Activated CD4-positive, alpha-beta T cell treated with anti-CD3 and anti-CD28 coated beads, Interleukin-2, amount 50 U/mL, for 16 hours (primary cell): ENCODE results near the gene NOTO.
A peak's percentile ranks its signal among the peaks of the same experiment; 100 is the strongest.

ENCODE experiments used
- DNase-seq: peaks from one replicate; pipeline ENCODE4 v3.0.0-alpha.2; 2020

Gene NOTO

DNA sequence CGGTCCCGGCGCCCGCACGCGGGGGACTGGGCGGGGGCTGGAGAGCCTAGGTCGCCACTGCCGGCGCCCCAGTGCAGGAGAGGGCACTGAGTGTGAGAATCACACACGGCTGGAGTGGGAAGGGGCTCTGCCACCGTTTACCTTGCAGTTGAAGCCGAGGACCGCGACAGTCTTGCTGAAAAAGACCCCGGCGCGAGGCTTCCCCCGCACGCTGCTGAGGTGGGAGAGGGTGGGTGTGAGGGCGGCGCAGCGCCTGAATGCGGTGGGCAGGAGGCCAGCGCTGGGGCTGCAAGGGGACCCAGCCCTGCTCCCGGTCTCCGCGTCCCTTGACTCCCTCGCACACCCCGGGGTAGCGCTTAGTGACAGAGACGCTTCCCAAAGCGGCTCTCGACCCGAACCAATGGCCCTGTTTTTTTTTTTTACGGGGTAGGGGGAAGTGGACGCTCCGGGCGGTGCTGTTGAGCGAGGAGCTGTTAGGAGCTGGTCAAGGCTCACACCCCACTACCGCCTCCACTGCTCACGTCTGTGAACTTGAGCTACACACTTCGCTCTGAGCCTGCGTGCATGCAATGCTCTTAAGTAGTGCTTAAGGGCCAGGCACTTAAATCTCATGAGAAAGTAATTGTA is 794 bp downstream of the NOTO start:
- no peak for DNase-seq

GRCh38 chr2:73205611-73206010 is 3.2 kb downstream of the NOTO start:
- DNase-seq = no peak

DNA sequence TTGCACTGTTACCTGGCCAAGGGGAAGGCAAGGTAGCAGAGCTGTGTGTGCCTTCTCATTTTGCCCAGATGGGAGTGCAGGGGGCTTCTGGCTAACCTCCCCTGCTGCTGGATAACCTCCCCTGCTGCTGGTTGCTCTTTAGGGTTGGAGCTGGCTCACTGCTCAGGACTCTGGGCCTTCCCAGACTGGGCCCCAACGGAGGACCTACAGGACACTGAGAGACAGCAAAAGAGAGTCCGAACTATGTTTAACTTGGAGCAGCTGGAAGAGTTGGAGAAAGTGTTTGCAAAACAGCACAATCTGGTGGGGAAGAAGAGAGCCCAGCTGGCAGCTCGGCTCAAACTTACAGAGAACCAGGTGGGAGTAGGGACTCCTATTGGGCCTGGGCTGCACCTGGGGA is 5.9 kb downstream of the NOTO start:
- DNase-seq = no peak

DNA sequence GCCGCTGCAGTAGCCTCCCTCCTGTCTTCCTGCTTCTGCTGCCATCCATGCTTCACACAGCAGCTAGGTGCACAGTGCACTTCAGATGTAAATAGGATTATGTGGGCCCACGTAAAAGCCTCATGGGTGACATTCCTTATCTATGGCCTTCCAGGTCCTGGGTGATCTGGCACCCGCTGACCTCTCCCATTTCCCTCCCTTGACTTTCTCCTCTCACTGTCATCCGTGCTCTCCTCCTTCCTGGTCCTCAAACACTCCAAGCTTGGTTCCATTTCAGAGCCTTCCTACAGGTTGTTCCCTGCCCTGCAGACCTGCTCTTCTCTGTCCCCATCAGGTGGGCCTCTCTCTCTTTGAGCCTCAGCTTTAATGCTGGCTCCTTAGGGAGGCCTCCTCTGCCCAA is 7.6 kb downstream of the NOTO start:
- DNase-seq = no peak

- no peak for DNase-seq
These were observed 8.3 kb downstream of the NOTO start for GRCh38 chr2:73210696-73211095.

DNA sequence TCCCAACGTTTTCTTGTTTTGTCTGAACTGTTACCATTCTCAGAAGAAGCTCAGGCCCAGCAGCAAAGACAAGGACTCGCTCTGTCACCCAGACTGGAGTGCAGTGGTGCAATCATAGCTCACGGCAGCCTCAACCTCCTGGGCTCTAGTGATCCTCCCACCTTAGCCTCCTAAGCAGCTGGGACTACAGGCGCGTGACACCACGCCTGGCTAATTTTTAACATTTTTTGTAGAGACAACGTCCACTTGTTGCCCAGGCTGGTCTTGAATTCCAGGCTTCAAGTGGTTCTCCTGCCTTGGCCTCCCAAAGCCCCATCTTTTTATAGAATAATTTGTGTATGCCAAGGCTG is 9.7 kb downstream of the NOTO start:
- no peak for DNase-seq

GRCh38 chr2:73212448-73213176 is 10.2 kb downstream of the NOTO start:
- DNase-seq = peak; percentile 75

DNA sequence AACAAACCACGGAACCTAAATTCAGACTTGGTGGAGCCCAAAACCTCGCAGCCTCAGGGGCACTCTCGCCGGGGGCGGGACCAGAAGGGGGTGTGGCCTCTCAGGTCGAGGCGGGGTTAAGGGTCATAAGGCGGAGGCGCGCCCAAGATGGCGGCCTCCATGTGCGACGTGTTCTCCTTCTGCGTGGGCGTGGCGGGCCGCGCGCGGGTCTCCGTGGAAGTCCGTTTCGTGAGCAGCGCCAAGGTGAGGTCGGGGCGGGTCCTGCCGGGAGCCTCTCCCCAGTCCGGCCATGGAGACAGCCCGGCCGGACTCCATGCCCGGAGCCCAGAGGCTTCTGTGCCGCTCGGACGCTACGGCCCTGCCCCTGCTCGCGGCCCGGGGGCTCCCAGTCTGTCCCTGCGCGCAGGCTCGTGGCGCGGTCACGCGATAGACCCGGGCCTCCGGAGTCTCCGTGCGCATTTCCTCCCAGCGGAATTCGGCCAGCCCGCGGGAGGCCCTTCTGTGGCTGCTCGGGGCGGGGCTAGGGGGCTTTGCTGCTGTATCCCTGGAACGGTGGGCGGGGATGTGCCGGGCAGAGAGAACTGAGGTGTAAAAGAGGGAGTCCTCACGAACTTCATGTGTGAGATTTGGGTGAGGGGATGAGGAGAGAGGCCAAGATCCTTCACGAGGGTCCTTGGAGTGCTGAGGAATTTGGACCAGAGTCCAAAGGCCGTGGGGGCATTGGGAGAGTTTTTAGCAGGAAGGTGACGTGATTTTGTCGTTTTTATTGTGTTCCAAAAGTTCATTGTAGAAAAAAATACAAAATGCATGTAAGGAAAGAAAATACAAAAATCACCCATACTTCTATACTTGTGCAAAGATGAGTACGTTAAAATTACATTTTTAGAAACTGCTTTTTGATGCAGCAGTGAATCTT is 12.0 kb downstream of the NOTO start, which contains the start of gene SMYD5:
SMYD5 (plus strand) TSS at position 126 of the 916 bp plus-strand sequence; CDS start at position 148, 22 bp downstream.
- peak; percentile 93 for DNase-seq

GRCh38 chr2:73215254-73215653 is 12.9 kb downstream of the NOTO start:
- no peak for DNase-seq

DNA sequence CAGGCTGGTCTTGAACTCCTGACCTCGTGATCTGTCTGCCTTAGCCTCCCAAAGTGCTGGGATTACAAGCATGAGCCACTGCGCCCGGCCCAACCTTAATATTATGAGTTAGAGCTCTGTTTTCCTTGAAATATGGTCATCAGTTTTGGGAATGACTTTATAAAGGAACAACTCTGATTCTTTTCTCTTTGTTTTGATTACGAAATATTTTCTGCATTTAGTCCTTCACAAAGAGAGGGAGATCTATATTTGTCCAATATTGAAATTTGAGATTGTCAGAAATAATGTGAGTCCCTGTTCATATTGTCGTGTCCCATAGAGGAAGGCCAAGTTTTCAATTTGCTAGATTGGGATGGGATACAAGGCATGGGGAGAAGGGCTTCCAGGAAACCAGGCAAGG is 14.8 kb downstream of the NOTO start:
- no peak for DNase-seq

DNA sequence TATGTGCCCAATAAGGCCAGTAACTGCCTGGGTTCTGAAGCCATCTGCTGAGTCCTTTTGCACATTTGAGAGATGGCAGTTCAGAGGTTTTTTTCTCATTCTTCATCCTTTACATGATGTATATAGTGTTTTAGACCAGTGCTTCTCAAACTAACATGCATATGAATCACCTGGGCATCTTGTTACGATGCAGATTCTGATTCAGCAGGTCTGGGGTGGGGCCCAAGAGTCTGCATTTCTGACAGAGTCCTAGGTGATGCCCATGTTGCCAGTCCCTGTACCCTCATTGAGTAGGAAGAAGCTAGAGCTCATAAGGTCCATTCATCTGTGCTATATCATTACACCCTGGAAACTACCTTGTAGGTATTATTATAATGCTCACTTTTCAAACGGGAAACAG is 15.5 kb downstream of the NOTO start:
- no peak for DNase-seq

DNA sequence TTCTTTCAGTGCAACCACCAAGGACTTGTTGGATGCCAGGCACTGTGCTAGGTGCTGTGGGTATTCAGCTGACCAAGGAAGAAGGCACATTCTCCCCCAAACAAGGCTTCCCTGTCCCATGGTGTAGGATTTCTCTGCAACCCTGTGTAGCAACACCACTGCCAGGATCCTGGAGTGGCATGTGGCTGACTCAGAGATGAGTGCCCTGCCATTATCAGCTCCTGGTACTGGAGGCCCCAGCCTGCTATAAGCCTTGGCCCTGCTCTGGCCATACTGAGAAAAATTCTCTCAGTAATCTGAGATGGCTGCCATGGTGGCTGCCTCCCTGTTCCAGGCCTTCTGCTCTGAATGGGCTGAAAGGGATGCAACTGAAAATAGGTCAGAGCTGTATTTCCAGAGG is 15.9 kb downstream of the NOTO start:
- DNase-seq = no peak

GRCh38 chr2:73223821-73224220 is 21.4 kb downstream of the NOTO start:
- no peak for DNase-seq

DNA sequence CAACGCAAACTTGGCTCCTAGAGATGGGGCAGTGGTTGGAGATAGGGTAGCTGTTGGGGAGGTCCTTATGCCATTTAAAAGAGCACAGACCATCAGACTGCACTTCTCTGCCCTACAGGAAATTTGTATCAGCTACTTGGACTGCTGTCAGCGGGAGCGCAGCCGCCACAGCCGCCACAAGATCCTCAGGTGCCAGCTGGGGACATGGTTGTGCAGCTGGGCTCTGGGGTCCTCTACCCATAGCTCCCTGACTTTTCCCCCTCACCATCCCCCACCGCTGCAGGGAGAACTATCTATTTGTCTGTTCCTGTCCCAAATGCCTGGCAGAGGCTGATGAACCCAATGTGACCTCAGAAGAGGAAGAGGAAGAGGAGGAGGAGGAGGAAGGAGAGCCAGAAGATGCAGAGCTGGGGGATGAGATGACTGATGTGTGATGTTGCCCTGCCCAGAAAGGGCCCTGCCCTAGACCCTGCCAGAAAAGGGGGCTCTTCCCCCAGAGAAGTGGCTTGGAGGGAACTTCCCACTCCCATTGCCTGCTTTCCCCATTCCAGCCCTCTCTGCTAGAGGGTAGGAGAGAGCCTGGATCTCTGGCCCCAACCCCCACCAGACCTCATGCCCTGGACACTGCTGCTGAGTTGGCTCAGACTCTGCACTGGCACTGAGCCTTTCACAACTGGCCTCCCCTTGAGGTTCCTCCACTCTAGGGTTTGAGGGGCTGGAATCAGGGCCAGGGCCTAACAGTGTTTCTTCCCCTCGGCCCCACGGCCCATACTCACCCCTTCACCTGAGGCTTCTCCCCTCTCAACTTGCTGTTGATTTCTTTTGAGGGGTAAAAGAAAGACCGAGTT is 23.4 kb downstream of the NOTO start:
- DNase-seq = no peak

DNA sequence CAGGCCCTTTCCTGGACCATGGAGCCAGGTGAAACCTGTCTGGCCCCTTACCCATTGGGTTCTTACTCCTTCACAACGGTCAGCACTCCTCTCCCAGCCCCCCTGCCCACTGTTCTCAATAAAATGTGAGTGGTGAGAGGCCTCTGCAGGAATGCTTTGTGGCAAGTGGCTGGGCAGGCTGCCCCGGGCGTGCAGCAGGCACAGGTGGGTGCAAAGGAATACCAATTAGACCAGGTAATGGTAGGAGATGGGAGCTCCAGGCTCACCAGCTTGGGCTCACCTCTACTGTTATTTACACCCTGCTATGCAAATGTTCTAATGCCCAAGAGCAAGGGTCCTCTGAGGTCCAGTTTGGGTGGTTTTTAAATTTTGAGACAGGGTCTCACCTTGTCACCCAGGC is 24.7 kb downstream of the NOTO start:
- DNase-seq = no peak

- DNase-seq = no peak
These were observed 26.3 kb downstream of the NOTO start for GRCh38 chr2:73228631-73229030.

DNA sequence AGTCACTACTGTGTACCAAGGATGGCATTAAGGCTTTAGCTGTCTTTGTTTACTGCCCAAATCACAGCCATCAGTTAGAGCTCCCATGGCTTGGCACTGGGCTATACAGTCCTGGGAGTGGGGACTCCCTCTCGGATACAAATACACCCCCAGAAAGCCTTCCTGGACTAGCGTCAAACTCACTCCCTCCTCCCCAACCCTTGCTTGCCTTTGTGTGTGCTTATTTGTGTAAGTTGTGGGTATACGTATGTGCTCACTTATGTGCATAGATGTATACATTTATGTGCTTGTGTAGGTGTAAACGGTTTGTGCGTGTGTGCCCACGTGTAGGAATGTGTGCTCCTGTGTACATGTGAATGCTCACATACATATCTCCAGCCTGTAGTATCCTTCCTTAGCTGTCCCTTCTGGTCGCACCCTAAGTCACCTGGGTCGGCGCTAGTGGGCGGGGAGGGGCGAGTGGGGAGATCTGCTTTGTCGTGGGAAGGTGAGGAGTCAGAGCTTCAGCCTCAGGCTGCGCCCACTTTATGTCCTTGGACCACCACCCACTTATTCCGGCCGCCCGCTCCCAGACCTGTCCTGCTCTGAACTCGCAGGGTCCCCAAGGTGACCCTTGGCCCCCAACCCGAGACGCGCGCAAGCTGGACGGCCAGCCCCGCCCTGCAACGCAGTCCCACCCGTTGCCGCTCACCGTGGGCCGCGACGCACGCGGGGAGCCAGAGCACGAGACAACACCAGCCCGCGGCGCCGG is 30.2 kb downstream of the NOTO start:
- peak; percentile 33 for DNase-seq

GRCh38 chr2:73233154-73233931 is 31.0 kb downstream of the NOTO start, which contains the start of gene PRADC1:
PRADC1 (minus strand) TSS chr2:73233239; CDS start chr2:73233160, 79 bp downstream.
- peak; percentile 98 for DNase-seq

DNA sequence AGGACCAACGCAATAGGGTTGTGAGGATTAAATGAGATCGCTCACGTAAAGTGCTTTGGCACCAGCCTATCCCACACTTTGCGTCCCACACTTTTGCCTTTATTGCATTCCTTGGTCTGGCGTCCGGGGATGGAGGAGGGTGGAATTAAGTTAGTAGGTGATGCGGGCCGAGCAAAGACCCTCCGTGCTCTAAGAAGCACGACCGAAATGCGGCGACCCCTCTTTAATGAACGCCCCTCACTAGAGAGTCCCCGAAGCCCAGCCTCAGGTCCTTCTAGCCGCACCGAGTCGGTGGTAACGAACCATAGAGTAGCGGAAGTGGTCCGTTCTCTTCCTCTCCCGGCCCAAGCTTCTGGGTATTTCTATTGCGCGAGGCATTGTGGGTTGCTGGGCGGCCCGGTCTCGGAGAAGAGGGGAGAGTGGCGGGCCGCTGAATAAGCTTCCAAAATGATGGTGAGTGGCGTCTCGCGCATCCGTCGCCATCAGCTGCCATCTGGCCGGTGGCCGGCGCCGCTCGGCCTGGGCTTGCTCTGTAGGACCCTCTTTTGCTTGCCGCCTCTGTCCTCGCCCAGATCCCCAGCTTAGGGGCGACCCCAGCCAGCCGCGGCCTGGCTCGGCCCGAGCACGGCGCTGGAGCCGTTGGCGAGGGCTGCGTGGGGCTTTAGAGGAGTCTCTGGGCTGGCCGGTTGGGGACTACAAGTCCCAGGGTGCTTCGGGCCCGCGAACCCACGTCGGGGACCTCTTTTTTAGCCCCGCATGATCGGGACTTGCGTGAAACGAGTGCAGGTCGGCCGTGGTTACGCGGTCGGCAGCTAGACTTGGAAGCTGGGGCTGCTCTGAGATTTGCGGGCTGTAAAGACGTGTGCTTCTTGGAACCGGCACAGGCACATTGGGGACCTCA is 31.8 kb downstream of the NOTO start, which contains the start of gene CCT7:
CCT7 (plus strand) TSS at position 377 of the 901 bp plus-strand sequence; CDS start at position 448, 71 bp downstream.
- peak; percentile 94 for DNase-seq
